ENCODE results near the gene UQCC2.

DNA sequence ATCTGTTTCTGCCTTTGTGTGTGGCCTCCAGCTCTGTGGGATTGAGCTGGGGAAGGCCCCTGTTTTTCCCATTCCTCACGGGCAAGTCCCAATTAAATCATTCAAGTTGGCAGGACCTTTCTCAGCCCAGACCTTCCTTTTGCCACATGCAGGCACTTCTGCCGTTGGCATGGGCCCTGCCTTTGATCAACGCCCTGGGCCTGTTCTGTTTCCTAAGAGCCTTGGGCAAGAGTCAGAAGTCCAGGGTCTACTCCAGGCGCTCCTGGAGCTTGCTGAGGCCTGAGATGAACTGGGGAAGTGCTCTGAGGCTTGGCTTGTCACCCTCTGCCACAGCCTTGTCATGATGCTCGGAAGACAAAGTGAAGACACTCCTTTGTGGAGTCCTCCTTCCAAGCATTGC lies 28.1 kb upstream of the UQCC2 start:
- TF ChIP-seq, protein P1, sequence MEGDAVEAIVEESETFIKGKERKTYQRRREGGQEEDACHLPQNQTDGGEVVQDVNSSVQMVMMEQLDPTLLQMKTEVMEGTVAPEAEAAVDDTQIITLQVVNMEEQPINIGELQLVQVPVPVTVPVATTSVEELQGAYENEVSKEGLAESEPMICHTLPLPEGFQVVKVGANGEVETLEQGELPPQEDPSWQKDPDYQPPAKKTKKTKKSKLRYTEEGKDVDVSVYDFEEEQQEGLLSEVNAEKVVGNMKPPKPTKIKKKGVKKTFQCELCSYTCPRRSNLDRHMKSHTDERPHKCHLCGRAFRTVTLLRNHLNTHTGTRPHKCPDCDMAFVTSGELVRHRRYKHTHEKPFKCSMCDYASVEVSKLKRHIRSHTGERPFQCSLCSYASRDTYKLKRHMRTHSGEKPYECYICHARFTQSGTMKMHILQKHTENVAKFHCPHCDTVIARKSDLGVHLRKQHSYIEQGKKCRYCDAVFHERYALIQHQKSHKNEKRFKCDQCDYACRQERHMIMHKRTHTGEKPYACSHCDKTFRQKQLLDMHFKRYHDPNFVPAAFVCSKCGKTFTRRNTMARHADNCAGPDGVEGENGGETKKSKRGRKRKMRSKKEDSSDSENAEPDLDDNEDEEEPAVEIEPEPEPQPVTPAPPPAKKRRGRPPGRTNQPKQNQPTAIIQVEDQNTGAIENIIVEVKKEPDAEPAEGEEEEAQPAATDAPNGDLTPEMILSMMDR (conservative IDR thresholded peaks at IDR 0.05 in 1 of 2, IDR thresholded peaks at IDR 0.05 in 1 of 2; ENCODE audit: extremely low read depth in 1 of 2, insufficient read depth in 1 of 2, low read depth in 1 of 2, low read length in 2 of 2): no peak
- no peak for TF ChIP-seq EZH2 (IDR thresholded peaks at IDR 0.05; ENCODE audit: borderline replicate concordance, low read length)

Measured in mammary epithelial cell (primary cell).